Stomach (tissue), 4 donors: ENCODE measurements around the gene CTSL.

ENCODE experiments used
- POLR2AphosphoS5 ChIP-seq, 3 donors: sonication (generic); formaldehyde crosslinking; IDR thresholded peaks; one replicate each; pipeline ENCODE4 v1.6.1; 2016; ENCODE audit warnings: antibody characterized with exemption in 3 of 3
- TF ChIP-seq, protein P1 (sequence below), 7 experiments: fragments of 450-650 bp in 4 of 7; fragments of 200-600 bp in 3 of 7; sonication (generic) in 3 of 7; IDR thresholded peaks; one replicate each; pipeline ENCODE4 v1.5.1; 2016 to 2019; ENCODE audit warnings: antibody characterized with exemption in 7 of 7, control low read depth in 2 of 7, mild to moderate bottlenecking in 1 of 7

- TF ChIP-seq, protein P1, sequence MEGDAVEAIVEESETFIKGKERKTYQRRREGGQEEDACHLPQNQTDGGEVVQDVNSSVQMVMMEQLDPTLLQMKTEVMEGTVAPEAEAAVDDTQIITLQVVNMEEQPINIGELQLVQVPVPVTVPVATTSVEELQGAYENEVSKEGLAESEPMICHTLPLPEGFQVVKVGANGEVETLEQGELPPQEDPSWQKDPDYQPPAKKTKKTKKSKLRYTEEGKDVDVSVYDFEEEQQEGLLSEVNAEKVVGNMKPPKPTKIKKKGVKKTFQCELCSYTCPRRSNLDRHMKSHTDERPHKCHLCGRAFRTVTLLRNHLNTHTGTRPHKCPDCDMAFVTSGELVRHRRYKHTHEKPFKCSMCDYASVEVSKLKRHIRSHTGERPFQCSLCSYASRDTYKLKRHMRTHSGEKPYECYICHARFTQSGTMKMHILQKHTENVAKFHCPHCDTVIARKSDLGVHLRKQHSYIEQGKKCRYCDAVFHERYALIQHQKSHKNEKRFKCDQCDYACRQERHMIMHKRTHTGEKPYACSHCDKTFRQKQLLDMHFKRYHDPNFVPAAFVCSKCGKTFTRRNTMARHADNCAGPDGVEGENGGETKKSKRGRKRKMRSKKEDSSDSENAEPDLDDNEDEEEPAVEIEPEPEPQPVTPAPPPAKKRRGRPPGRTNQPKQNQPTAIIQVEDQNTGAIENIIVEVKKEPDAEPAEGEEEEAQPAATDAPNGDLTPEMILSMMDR (IDR thresholded peaks at IDR 0.05): no peak
- TF ChIP-seq POLR2AphosphoS5 (IDR thresholded peaks at IDR 0.05): no peak
These were observed 24.4 kb upstream of the CTSL start for GRCh38 chr9:87701491-87701890.
